Measurements from ENCODE around the gene ADGRF1.
A peak's percentile ranks its signal among the peaks of the same experiment; 100 is the strongest.
"Not testable (repeated sequence)": the region's sequence is repeated elsewhere in the genome, so short reads cannot be mapped to it uniquely, and the experiment has no call there.

Gene ADGRF1

DNA sequence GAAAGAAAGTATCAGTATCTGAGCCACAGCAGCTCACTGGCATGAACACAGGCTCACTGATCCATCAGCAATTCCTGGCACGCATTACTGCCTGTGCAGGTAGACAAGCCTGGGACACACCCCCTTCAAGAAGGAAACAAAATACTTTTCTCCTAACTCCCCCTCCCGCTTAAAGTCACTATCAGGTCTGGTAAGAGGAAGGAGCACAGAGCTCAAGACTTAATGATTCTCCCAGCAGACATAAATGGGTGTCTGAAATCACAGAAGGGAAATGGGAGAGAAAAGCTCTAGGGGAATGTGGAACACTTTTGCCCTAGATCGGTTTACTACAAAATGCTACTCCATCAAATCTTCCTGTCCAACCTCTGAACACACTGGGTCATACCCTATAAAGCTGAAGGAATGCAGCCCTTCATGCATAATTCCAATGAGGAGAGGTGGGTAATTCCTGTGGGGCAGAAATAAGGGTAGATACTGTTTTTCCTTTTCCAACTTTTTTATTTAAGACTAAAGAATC, at the start of gene ADGRF1:
TSS of gene ADGRF1 (minus strand) at position 58 of the 517 bp plus-strand sequence. CDS start 13,271 bp downstream, outside the sequence.
- no peak for DNase-seq

DNA sequence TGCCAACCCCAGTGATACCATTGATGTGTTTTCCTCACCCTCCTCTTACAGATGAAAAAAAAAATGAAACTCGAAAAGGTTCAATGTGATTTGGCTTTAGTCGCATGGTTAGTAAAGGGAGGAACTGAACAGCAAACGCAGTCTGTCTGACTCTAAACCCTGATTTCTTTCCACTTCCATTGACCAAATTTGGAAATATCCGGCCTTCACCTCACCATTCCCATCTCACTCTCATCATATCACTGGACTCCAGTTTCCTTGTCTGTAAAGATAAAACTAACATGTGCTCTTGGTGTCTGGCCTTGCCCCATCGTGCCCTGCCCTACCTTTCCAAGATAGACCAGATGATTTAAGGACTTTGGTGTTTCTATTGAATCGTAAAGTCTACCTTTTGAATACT, 48.7 kb upstream of the ADGRF1 start:
- no peak for DNase-seq

DNA sequence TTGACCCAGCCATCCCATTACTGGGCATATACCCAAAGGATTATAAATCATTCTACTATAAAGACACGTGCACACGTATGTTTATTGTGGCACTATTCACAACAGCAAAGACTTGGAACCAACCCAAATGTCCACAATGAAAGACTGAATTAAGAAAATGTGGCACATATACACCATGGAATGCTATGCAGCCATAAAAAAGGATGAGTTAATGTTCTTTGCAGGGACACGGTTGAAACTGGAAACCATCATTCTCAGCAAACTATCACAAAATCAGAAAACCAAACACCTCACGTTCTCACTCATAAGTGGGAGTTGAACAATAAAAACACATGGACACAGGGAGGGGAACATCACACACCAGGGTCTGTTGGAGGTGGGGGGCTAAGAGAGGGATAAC, 47.3 kb upstream of the ADGRF1 start:
- DNase-seq, result not testable (repeated sequence)

DNA sequence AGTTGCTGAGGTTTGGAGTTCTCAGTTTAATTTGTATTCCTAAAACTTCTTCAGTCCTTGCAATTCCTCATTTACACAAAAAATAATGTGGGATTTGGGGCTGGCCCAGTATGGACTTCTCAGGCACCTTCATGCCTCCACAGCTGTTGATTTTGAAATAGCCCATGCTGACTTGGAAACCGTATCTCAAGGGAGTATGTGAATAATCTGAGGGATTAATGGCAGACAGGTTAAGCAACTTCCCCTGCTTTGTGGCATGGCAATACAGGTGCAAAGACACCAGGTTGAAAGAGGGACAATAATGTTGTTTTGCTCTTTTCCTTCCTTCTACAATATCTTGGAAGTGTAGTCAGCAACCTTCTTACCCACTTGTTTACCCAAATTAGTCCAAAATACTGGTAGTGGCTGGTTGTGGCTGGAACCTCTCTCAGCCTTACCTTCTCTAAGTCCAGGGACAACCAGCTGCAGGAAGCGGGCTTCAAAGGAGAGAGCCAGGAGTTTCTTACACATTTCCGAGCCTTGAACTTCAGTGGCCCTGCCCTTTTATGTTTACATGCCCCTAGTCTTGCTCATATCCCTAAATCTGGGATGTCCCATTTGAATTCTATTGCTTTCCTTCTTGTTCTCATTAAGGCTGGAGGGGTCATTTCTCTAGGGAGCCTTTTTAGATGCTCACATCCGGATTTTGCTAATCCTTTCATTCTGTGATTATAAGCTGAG, 44.1 kb upstream of the ADGRF1 start:
- no peak for DNase-seq

DNA sequence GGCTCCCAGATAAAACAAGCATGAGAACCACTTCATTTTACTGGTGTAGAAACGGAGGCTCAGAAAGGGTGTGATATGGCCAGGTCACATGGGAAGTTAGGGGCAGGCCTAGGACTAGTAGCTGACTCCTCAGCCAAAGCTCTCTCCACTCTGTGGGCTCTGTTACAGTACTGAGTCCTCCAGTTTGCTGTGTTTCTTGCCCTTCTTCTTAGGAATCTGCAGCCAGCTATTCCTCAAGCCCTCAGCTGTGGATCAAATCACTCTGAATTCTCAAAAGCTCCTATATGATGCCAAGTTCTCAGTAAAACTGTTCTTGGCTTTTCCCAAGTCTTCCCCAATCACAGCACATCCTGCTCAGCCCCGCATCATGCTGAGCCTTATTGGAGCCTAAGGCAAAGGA, 42.5 kb upstream of the ADGRF1 start:
- no peak for DNase-seq

DNA sequence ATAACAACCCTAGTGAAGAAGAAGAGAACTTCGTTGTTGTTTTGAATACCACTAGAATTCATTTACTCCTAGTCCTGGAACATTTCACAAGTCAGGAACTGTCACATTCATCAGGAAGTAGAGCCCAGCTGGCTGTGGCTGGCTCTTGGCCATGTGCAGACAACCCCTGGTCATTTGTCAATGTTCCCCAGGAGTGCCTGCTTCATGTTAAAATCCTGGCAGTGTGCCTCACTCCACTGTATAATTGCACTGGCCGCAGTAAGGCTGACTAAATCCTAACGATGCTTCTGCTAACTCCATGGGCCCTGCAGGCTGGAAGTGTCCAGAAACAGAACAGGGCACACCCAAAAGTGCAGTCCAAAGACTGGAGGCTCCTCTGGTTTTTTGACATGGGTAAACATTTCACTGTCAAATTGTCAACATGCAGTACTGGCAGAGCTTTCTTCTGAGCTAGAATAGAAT, 41.5 kb upstream of the ADGRF1 start:
- DNase-seq, result peak; percentile 49

DNA sequence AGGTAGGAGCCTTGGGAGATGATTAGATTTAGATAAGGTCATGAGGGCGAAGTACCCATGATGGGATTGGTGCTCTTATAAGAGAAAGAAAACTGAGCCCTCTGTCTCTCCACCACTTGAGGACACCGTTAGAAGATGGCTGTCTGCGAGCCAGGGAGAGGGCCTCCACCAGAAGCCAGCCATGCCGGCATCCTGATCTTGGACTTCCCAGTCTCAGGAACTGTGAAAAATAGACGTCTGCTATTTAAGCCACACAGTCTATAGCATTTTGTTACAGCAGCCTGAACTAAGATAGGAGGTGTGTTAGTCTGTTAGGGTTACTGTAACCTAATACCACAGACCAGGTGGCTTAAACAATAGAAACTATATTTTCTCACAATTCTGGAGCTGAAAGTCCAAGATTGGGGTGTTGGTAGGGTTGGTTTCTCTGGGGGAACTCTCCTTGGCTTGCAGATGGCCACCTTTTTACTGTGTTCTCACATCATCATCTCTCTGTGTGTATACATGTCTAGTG, 38.0 kb upstream of the ADGRF1 start:
- no peak for DNase-seq

DNA sequence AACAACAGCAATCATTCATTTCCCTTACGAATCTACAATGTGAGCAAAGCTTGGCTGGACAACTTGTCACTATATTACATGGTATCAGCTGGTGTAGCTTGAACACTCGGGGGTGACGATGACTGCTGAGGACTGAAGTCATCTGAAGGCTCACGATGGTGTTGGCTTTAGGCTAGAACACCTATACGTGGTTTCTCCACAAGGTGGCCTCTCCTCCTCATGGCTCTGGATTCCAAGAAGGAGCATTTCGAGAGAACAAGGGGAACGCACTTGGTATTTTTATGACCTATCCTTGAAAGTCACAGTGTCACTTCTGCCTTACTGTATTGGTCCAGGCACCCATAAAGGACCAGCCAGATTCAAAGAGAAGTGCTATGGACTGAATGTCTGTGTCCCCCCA, 37.5 kb upstream of the ADGRF1 start:
- no peak for DNase-seq

DNA sequence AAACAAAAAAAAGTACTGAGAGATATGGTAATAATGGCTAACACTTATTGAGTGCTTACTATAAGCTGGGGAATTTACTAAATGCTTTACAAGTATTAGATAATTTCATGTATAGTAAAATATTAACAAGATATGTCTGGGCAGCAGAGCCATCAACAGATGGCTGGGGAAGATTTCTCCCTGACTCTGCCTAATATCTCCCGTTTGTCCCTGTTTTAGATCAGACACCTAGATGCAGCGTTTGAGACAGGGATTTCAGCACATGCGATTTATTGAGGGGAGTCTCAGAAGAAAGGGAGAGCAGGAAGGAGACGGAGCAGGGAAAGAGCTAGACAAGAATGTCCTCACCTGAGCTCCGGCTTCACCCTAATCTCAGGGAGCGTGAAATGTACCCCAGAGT, 36.9 kb upstream of the ADGRF1 start:
- no peak for DNase-seq

DNA sequence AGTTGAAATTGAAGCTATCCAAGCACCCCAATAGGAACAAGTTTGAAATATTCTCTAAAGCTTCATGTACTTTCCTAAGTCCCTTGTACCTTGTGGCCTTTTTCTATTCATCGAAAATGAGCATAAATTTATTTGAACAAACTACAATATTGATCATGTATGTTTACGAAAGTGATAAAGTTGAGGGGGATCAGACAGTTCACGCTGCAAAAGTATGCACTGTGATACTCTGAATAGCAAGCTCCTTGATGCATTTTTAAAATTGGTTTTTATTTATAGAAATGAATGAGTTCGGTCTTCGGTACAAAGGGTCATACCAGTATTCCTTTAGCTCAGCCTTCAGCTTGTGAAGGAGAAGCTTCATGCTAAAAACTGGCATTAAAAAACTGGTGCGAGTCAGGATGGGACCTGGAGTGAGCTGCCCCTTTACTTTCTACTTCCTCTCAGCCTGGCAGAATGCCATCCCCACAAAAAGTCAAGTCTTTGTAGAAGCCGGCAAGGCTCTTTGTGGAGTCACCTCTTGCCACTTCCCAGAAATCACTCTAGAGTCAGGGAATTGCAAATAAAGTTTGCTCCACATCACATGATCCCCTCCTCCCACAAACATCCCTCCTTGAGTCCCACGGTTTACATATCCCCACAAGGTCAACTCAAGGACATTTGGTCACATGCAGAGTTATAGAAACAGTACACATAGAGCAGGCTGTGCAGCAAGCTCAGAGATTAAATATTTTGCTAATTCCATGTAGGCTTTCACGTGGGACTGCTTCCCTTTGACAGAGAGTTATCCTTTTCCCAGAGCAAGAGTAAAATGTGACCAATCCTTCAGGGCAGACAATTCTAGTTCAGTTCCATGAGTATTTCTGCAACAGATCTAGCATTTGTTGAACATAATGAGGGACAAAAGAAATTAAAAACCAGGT, 34.6 kb upstream of the ADGRF1 start:
- peak; percentile 61 for DNase-seq

DNA sequence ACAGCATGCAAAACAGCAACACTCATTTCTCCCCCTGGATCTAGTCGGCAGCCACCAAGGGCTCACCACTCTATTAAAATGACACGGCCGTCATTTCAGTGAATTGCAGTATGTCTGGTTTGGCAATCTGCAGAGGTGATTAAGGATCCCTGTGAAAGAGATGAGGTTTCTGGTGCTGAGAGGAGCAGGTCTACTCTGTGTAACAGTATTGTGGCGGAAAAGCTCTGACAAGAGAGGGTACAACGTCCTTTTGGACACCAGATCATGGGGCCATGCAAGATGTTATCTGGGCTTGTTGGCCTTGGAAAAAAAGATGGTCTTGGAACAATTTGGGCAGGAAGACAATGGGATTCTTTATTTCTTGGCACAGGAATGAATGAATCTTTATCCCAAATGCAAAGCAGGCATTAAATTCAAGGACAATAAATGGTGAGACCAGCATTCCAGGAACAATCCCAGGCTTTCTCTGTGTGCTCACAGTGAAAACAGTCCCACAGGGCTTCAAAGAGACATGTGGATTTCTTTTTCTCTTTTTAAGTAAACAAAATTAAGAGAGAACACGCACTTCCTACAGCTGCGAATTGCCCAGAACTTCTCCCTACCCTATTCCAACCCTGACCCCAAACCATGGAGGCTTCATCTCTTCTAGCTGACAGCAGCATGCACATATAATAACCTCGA, 33.7 kb upstream of the ADGRF1 start:
- no peak for DNase-seq

DNA sequence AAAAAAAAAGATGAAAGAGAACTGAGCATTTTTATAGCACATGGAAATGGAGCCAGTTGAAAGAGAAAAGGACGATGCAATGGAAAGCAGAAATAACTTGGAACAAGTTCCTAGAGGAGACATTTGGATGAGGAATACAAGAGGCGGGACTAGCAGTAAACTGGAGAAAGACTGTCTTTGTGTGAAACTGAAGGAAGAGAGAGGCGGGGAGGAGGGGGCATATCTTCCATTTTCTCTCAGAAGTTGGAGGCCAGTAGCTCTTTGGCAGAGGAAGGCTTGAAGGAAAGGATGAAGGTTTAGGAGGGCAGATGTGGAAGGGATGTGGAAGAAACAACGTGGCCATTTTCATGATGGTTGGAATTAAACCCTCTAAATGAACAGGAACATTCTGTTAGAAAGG, 33.0 kb upstream of the ADGRF1 start:
- no peak for DNase-seq

DNA sequence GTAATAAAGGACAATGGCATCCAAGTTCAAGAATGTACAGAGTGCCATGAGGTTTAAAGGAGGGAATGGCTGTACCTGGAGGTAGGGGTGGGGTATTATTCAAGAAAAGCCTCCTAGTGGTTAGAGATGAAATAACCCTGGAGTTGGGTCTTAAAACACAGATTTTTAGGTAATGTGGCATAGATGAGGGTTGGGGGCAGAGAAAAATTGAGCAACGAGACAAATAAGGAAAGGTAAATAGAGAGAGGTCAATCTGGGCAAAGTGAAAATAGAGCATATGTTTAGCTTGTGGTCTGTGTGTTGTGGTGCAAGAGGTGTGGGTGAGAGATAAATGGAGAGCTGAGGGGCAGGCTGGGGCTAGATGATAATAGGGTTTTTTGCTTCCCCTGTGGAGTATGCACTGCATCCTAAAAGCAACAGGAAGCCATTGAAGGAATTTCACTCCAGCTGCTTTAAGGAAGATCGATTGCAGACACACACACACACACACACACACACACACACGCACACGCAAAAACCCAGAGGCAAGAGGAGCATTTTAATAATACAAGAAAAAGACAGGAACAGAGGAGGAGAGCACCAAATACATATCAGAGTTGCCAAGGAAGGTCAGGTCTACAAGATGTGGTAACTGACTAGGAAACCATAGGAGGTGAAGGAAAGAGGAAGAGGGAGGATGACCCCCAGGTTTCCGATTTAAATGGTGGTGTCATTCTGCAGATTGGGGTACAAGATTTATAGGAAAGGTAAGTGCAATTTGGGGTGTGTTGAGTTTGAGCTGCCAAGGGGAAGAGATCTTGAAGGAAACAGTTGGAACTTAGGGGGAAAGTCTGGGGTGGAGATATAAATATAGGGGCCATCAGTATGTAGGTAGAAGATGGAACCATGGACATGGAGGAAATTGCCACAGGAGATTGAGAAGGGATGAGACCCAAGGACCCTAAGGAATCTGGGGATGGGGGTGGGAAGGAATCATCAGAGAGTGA, 31.3 kb upstream of the ADGRF1 start:
- DNase-seq, result no peak

DNA sequence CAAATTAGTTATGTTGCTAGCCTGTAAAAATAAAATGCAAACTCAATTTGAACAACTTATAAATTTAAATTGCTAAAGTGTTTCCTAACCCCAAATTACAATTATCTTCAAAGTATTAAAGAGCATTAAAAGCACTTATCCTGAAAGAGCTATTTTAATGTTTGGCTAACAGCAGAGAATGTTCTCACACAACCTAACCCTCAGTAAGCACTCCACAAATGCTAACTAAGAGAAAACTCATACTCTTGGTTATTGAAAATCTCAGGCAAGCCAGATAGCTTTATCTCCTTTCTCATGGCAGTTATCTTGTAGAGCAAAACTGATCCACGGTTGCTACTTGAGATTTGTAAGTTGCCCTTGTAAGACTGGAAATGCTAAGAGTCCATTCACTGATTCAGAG, 30.5 kb upstream of the ADGRF1 start:
- no peak for DNase-seq

DNA sequence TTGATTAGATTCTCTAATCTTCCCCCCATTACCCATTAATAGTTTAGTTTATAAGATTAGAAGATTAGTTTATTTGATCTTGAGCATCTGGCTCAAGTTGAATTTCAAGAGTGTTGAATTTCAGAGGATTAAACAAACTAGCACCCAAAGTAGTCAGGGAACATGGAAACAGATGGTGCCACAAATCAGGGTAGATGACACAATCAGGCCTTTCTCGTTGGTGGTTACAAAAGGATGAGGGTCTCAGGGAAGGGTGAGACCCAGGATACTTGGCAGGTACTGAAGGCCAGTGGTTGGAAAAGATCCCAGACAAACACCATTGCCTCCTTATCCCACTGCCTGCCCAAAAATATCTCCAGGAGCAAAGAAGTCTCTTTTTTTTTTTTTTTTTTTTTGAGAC, 29.5 kb upstream of the ADGRF1 start:
- no peak for DNase-seq

DNA sequence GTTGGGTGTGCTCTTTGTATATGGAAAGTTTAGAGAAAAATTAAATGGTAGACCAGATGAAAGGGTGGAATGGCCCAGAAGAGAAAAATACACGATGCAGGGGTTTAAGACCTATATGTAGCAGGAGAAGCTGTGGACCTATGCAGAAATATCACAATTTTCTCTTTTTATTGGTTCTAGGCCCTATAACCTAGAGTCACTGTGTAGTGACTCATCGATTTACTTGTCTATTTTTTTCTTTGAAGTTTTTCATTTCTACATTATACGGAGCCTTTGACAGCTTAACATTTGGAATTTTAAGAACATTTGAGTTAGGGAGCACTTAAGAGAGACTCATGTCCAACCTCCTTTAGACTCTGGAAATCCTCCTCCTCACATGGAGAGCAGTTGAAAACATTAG, 28.3 kb upstream of the ADGRF1 start:
- no peak for DNase-seq

DNA sequence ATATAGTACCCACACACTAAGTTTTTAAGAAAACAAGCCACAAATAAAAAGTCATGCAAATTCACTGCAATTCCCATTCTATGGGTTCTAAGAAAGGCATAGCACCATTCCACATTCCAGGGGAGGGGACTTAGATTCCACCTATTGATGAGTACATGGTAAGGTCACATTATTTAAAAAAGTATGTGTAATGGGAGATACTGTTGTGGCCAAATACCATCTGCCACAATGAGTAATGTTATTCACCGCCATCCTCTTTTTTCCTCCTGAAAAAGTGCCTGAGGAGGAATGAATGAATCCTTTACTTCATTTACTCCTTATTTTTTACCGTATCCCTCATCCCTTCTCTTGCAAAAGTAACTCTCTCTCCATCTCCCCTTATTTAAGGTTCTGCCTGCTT, 27.0 kb upstream of the ADGRF1 start:
- no peak for DNase-seq

DNA sequence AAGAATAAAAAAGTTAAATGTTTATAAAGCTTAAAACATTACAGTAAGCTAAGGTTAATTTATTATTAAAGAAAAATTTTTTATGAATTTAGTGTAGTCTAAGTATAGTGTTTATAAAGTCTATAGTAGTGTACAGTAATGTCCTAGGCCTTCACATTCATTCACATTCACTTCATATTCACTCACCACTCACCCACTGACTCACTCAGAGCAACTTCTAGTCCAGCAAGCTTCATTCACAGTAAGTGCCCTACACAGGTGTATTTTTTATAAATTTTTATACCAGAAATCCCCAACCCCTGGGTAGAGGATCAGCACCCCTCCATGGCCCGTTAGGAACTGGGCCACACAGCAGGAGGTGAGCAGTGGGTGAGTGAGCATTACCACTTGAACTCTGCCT, 24.3 kb upstream of the ADGRF1 start:
- no peak for DNase-seq

DNA sequence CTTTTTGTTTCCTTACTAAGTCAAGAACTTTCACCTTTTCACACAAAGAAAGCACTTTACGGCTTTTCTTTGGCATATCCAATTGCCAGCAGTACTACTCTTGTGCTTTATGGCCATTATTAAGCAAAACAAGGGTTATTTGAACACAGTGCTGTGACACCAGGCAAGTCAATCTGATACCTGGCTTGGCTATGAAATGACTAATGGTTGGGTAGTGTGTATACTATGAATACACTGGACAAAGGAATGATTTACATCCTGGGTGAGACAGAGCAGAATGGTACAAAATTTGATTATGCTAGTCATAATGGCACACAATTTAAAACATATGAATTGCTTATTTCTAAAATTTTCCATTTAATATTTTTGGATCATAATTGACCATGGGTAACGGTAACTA, 22.1 kb upstream of the ADGRF1 start:
- DNase-seq, result no peak

DNA sequence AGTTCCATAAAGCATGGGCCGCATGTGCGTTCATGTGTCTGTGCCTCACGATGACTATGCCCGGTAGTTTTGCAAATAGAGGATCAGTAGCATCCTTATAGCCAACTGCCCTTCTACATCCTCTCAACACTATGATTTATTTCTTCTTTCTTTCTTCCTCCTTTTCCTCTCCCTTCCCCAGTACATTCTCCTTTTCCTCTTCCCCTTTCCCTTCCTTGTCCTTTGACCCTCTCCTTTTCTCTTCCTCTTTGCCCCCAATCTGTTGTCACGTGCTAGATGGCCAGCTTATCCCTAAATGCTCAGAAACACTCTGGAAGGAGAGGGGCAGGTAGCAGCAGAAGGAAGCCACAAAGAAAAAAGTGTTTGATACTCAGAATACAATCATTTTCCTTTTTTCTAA, 20.2 kb upstream of the ADGRF1 start:
- DNase-seq, result no peak
